ENCODE data around the gene RASSF10. TPM values are rescaled to one million over a fixed set of nuclear protein-coding genes. Genes with fewer than 3 reads are reported as not detected.

The RASSF10 gene
- total RNA-seq, 1 donor from 2014 or later: 2.0 TPM

- Histone ChIP-seq H3K4me1 (ENCODE audit: insufficient read depth, low read length) (peaks cover 6% of the 10 kb centered on the region), H3K27me3 (ENCODE audit: insufficient read depth, low read length) (peaks cover 15% of the 10 kb centered on the region), H3K36me3 (ENCODE audit: insufficient read depth, low read length) (no peaks in the 10 kb centered on the region), H3K9me3 (ENCODE audit: insufficient read depth, low read depth, low read length) (no peaks in the 10 kb centered on the region), H3K4me3 (ENCODE audit: insufficient read depth, low read depth, low read length) (no peak overlapping the region), H3K27ac (ENCODE audit: low read depth, low read length) (no peak overlapping the region), H2AFZ (ENCODE audit: low read depth, low read length) (no peak overlapping the region), H3K9ac (ENCODE audit: low read length) (no peak overlapping the region), H4K20me1 (ENCODE audit: insufficient read depth, low read length) (no peaks in the 10 kb centered on the region), H3K79me2 (ENCODE audit: insufficient read depth, low read length) (no peaks in the 10 kb centered on the region), H3K4me2 (ENCODE audit: low read length) (no peak overlapping the region)
- DNase-seq (ENCODE audit: low read depth): peak; percentile 36
- Mint-ChIP-seq H3K36me3 (ENCODE audit: low read depth, unreplicated experiment) (no peaks in the 10 kb centered on the region), H3K9me3 (ENCODE audit: unreplicated experiment) (peaks cover 10% of the 10 kb centered on the region), H3K27ac (ENCODE audit: unreplicated experiment) (no peak overlapping the region), H3K27me3 (ENCODE audit: low read depth, unreplicated experiment) (peaks cover 2% of the 10 kb centered on the region), H3K4me1 (ENCODE audit: low read depth, unreplicated experiment) (no peaks in the 10 kb centered on the region), H3K4me3 (ENCODE audit: unreplicated experiment) (no peak overlapping the region)
- no peak for TF ChIP-seq EZH2 (IDR thresholded peaks at IDR 0.05; ENCODE audit: insufficient read depth, low read length)
- no peak for TF ChIP-seq CTCF (IDR thresholded peaks at IDR 0.05; ENCODE audit: insufficient read depth, low read depth, low read length)
- FAIRE-seq: no peak
Measured at GRCh38 chr11:13000721-13001120, 8.4 kb upstream of the RASSF10 start.

- no peak overlapping the region for H2AFZ ChIP-seq (ENCODE audit: low read depth, low read length)
- Mint-ChIP-seq H3K27ac (ENCODE audit: unreplicated experiment) (no peak overlapping the region), H3K27me3 (ENCODE audit: low read depth, unreplicated experiment) (peaks cover 11% of the 10 kb centered on the region), H3K9me3 (ENCODE audit: unreplicated experiment) (peaks cover 6% of the 10 kb centered on the region), H3K36me3 (ENCODE audit: low read depth, unreplicated experiment) (peaks cover 2% of the 10 kb centered on the region), H3K4me3 (ENCODE audit: unreplicated experiment) (no peak overlapping the region), H3K4me1 (ENCODE audit: low read depth, unreplicated experiment) (no peaks in the 10 kb centered on the region)
- peak; percentile 94 for DNase-seq (ENCODE audit: low read depth)
- peaks cover 36% of the 10 kb centered on the region for H3K27me3 ChIP-seq (ENCODE audit: insufficient read depth, low read length)
- H3K9ac ChIP-seq (ENCODE audit: low read length): no peak overlapping the region
- no peak overlapping the region for H3K4me3 ChIP-seq (ENCODE audit: insufficient read depth, low read depth, low read length)
- TF ChIP-seq EZH2 (IDR thresholded peaks at IDR 0.05; ENCODE audit: insufficient read depth, low read length): no peak
- no peak for TF ChIP-seq CTCF (IDR thresholded peaks at IDR 0.05; ENCODE audit: insufficient read depth, low read depth, low read length)
- H3K79me2 ChIP-seq (ENCODE audit: insufficient read depth, low read length): no peaks in the 10 kb centered on the region
- peak overlapping the region; percentile 3 for H3K4me2 ChIP-seq (ENCODE audit: low read length)
- no peaks in the 10 kb centered on the region for H3K36me3 ChIP-seq (ENCODE audit: insufficient read depth, low read length)
- no peaks in the 10 kb centered on the region for H4K20me1 ChIP-seq (ENCODE audit: insufficient read depth, low read length)
- H3K4me1 ChIP-seq (ENCODE audit: insufficient read depth, low read length): peaks cover 10% of the 10 kb centered on the region
- no peak overlapping the region for H3K27ac ChIP-seq (ENCODE audit: low read depth, low read length)
- no peak for FAIRE-seq
- peaks cover 5% of the 10 kb centered on the region for H3K9me3 ChIP-seq (ENCODE audit: insufficient read depth, low read depth, low read length)
Measured at GRCh38 chr11:13003736-13004493, 5.2 kb upstream of the RASSF10 start.
